Progenitor cell of endocrine pancreas (in vitro differentiated cells): ENCODE results near the gene RMI1. TPM values are rescaled to one million over a fixed set of nuclear protein-coding genes. Genes with fewer than 3 reads are reported as not detected.
A peak's percentile ranks its signal among the peaks of the same experiment; 100 is the strongest.

ENCODE experiments used
- DNase-seq: peaks from one replicate; pipeline ENCODE4 v3.0.0; 2021; ENCODE audit warnings: low spot score; ENCODE audit not compliant: unreplicated experiment
- H3K27ac Mint-ChIP-seq: 2 replicates; pipeline ENCODE4 v1.8.0; 2021; ENCODE audit warnings: mild to moderate bottlenecking, moderate library complexity, mixed read lengths
- H3K27me3 Mint-ChIP-seq: 2 replicates; pipeline ENCODE4 v1.8.0; 2021; ENCODE audit warnings: mixed read lengths
- H3K36me3 Mint-ChIP-seq: 2 replicates; pipeline ENCODE4 v1.8.0; 2022; ENCODE audit warnings: mixed read lengths; ENCODE audit not compliant: insufficient read depth
- H3K4me1 Mint-ChIP-seq: 2 replicates; pipeline ENCODE4 v1.8.0; 2021; ENCODE audit warnings: low read depth, mixed read lengths
- H3K4me3 Mint-ChIP-seq: 2 replicates; pipeline ENCODE4 v1.8.0; 2021; ENCODE audit warnings: low read depth, mild to moderate bottlenecking, moderate library complexity, mixed read lengths
- H3K9me3 Mint-ChIP-seq: 2 replicates; pipeline ENCODE4 v1.8.0; 2021; ENCODE audit warnings: low read depth, mixed read lengths
- CTCF ChIP-seq: fragments of 200-600 bp; sonication (generic); IDR thresholded peaks from one replicate; pipeline ENCODE4 v1.5.0; 2021; ENCODE audit warnings: antibody characterized with exemption, mild to moderate bottlenecking; ENCODE audit not compliant: unreplicated experiment
- total RNA-seq: library from RNA; stranded (reverse); gene quantifications from 2 replicates; pipeline ENCODE4 v1.2.1, GENCODE V29; 2021

Gene RMI1
- total RNA-seq, 1 donor from 2014 or later, result 19.0 TPM

GRCh38 chr9:83969602-83970001, 11.0 kb upstream of the RMI1 start:
- peaks cover 55% of the 10 kb centered on the region for H3K36me3 Mint-ChIP-seq
- peaks cover 3% of the 10 kb centered on the region for H3K4me1 Mint-ChIP-seq
- no peak for TF ChIP-seq CTCF
- peak overlapping the region; percentile 52 for H3K27ac Mint-ChIP-seq
- no peak overlapping the region for H3K4me3 Mint-ChIP-seq
- DNase-seq, result no peak
- H3K9me3 Mint-ChIP-seq, result no peaks in the 10 kb centered on the region
- H3K27me3 Mint-ChIP-seq, result no peaks in the 10 kb centered on the region

- Mint-ChIP-seq H3K27me3 (no peaks in the 10 kb centered on the region), H3K4me1 (peaks cover 14% of the 10 kb centered on the region), H3K36me3 (peaks cover 70% of the 10 kb centered on the region), H3K9me3 (no peaks in the 10 kb centered on the region), H3K27ac (peak overlapping the region; percentile 57), H3K4me3 (no peak overlapping the region)
- DNase-seq, result no peak
- no peak for TF ChIP-seq CTCF
Measured at GRCh38 chr9:83971485-83971884, 9.1 kb upstream of the RMI1 start.

GRCh38 chr9:83972286-83972685, 8.3 kb upstream of the RMI1 start:
- Mint-ChIP-seq H3K4me1 (peaks cover 20% of the 10 kb centered on the region), H3K27ac (peak overlapping the region; percentile 45), H3K9me3 (no peaks in the 10 kb centered on the region), H3K27me3 (no peaks in the 10 kb centered on the region), H3K4me3 (no peak overlapping the region), H3K36me3 (peaks cover 71% of the 10 kb centered on the region)
- DNase-seq, result no peak
- TF ChIP-seq CTCF, result no peak

GRCh38 chr9:83975300-83975699, 5.3 kb upstream of the RMI1 start:
- peaks cover 68% of the 10 kb centered on the region for H3K36me3 Mint-ChIP-seq
- H3K9me3 Mint-ChIP-seq, result no peaks in the 10 kb centered on the region
- peaks cover 29% of the 10 kb centered on the region for H3K4me1 Mint-ChIP-seq
- no peak for TF ChIP-seq CTCF
- no peaks in the 10 kb centered on the region for H3K27me3 Mint-ChIP-seq
- H3K4me3 Mint-ChIP-seq, result no peak overlapping the region
- no peak for DNase-seq
- H3K27ac Mint-ChIP-seq, result peak overlapping the region; percentile 70

GRCh38 chr9:83976372-83976771, 4.2 kb upstream of the RMI1 start:
- peaks cover 29% of the 10 kb centered on the region for H3K4me1 Mint-ChIP-seq
- H3K36me3 Mint-ChIP-seq, result peaks cover 57% of the 10 kb centered on the region
- no peak for DNase-seq
- TF ChIP-seq CTCF, result no peak
- no peak overlapping the region for H3K4me3 Mint-ChIP-seq
- H3K27me3 Mint-ChIP-seq, result no peaks in the 10 kb centered on the region
- peak overlapping the region; percentile 6 for H3K27ac Mint-ChIP-seq
- H3K9me3 Mint-ChIP-seq, result no peaks in the 10 kb centered on the region
